ENCODE measurements around the gene RBM33. TPM values are rescaled to one million over a fixed set of nuclear protein-coding genes. Genes with fewer than 3 reads are reported as not detected.
A peak's percentile ranks its signal among the peaks of the same experiment; 100 is the strongest.

RBM33 gene
- total and polyA plus RNA-seq, 10 of the 15 experiments (the other 5 are each of a cell fraction or from before 2014, with no cell fraction given) = 4.7 to 67.2 (median 24.3) TPM

DNA sequence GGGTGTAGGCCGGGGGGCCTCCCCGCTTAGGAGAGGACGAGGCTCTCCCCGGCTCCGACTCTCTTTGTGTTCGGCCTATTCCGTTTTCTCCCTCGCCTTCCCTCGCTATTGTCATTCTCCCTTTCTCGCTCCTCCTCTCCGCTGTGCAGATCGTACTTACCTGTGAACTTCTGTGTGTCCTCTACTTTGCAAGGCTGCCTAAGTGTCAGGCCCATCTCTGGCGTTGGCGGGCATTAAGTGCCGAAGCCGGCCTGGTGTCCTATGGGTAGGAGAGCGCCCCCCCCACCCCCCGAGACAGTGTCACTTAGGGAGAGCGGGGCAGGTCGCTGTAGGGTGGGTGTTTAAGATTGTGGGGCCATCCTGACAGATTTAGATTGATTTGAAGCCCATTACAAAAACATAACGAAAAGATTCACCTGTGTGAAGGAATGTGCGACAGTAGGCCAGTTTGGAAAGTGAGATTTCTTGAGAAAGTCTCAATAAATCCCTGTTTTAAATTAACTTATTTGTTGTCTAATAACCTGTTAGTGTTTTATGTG is 579 bp downstream of the RBM33 start (continued):
- TF ChIP-seq MLLT1 (IDR thresholded peaks at IDR 0.05) = peak; percentile 49
- TF ChIP-seq CBFB (IDR thresholded peaks at IDR 0.05; ENCODE audit: low read depth) = peak; percentile 11; the same call in 1 of the 2 replicates
- TF ChIP-seq POLR2A (IDR thresholded peaks at IDR 0.05; ENCODE audit: low read depth, low read length) = peak; percentile 6; the same call in 1 of the 2 replicates
- no peak for TF ChIP-seq JUNB (IDR thresholded peaks at IDR 0.05)
- TF ChIP-seq MTA2 (IDR thresholded peaks at IDR 0.05; ENCODE audit: low read depth) = 0 out of 2 replicates have a peak, but pooled peaks have one; percentile 16
- no peak for TF ChIP-seq NRF1 (conservative IDR thresholded peaks at IDR 0.05; ENCODE audit: low read depth, low read length)
- peak; percentile 23 for TF ChIP-seq MEF2B (IDR thresholded peaks at IDR 0.05; ENCODE audit: partially characterized antibody, poor library complexity, severe bottlenecking)
- TF ChIP-seq FOXK2 (IDR thresholded peaks at IDR 0.05) = no peak

- ChIA-PET CTCF (no interaction called here), RAD21 (ENCODE audit: unreplicated experiment) (no interaction called here), POLR2A (no interaction called here), SMC1A (ENCODE audit: uncharacterized antibody, unreplicated experiment) (no interaction called here)
- Histone ChIP-seq H3K36me3 (ENCODE audit: control insufficient read depth in 2 of 2, insufficient read depth in 2 of 2, low read length in 1 of 2) (peaks cover 0 to 15% of the 10 kb centered on the region in 2 experiments; a peak in 2 of 4 replicates), H3K27me3 (replicated peaks in 1 of 2; ENCODE audit: control insufficient read depth in 2 of 2, insufficient read depth in 2 of 2, low read length in 1 of 2) (no peaks in the 10 kb centered on the region), H3K4me2 (ENCODE audit: control insufficient read depth, insufficient read depth) (peak overlapping the region; percentile 17), H2AFZ (ENCODE audit: control insufficient read depth, low read depth, low read length) (no peak overlapping the region), H3K9ac (ENCODE audit: control insufficient read depth, insufficient read depth, low read length) (peak overlapping the region; percentile 94; the same call in 1 of the 2 replicates), H3K27ac (ENCODE audit: control insufficient read depth, insufficient read depth) (peak overlapping the region; percentile 96; the same call in 1 of the 2 replicates), H3K4me3 (peak overlapping the region; percentile 80), H4K20me1 (ENCODE audit: control insufficient read depth, insufficient read depth) (no peaks in the 10 kb centered on the region), H3K79me2 (ENCODE audit: control insufficient read depth, insufficient read depth, low read length) (peaks cover 72% of the 10 kb centered on the region), H3K9me3 (replicated peaks; ENCODE audit: control insufficient read depth, insufficient read depth, low read length) (peaks cover 31% of the 10 kb centered on the region), H3K4me1 (ENCODE audit: control insufficient read depth, insufficient read depth, low read length) (no peaks in the 10 kb centered on the region)
- FAIRE-seq (no peak), ATAC-seq (no peak), DNase-seq (ENCODE audit: low read depth, low spot score) (no peak)
- intact Hi-C loops (cut with micrococcal nuclease; ENCODE audit: unreplicated experiment) (loop anchor here (2.0 to 10.0 kb wide), 4 partner anchors 15 to 441 kb away; no protein-coding TSS in a partner anchor), in situ Hi-C loops (cut with MboI) (no loop called here)
- 26% methylated on average over 7 of the region's 7 CpGs for WGBS (ENCODE audit: insufficient coverage, insufficient replicate concordance, low lambda C conversion rate, missing lambda C conversion rate)
- BruUV-seq (replicated peaks) = no TSS peak
- no peak for TF ChIP-seq PAX8 (IDR thresholded peaks at IDR 0.05)
- TF ChIP-seq SMAD5 (IDR thresholded peaks at IDR 0.05; ENCODE audit: low read depth) = no peak
- no peak for TF ChIP-seq MTA2 (IDR thresholded peaks at IDR 0.05; ENCODE audit: low read depth)
- TF ChIP-seq SIX5 (IDR thresholded peaks at IDR 0.05; ENCODE audit: low read depth, low read length, severe bottlenecking) = no peak
- TF ChIP-seq KAT2A (conservative IDR thresholded peaks at IDR 0.05; ENCODE audit: control insufficient read depth, low read depth, low read length) = no peak
- TF ChIP-seq PAX5 (IDR thresholded peaks at IDR 0.05; ENCODE audit: borderline replicate concordance, low read depth, low read length) = no peak
- TF ChIP-seq EED (IDR thresholded peaks at IDR 0.05; ENCODE audit: low read depth) = no peak
- no peak for TF ChIP-seq PRDM15 (CRISPR knock-in tag; IDR thresholded peaks at IDR 0.05)
- no peak for TF ChIP-seq E4F1 (IDR thresholded peaks at IDR 0.05; ENCODE audit: borderline replicate concordance, partially characterized antibody)
- no peak for TF ChIP-seq CREB1 (IDR thresholded peaks at IDR 0.05; ENCODE audit: low read depth)
Observed at GRCh38 chr7:155645662-155646061, 1.2 kb downstream of the RBM33 start.
